K562 (cell line): ENCODE measurements around the gene SMARCB1. TPM values are rescaled to one million over a fixed set of nuclear protein-coding genes. Genes with fewer than 3 reads are reported as not detected.

ENCODE experiments used
- ATAC-seq: fragments of 200-7000 bp; cut with Tn5 transposase; 3 replicates; pipeline ENCODE4 v1.9.1; 2020; ENCODE audit warnings: moderate library complexity
- BruUV-seq: library from RNA; stranded (reverse); fragments of 400-500 nt; replicated peaks from 2 replicates; lab custom pipeline; 2021; lab: Mats Ljungman, UMichigan
- CTCF ChIA-PET: fragments of 300-600 bp; formaldehyde crosslinking; extraction: SDS; loops from one replicate; lab custom pipeline; 2021; ENCODE audit warnings: low intra/inter-chr PET ratio; lab: Yijun Ruan, JAX
- POLR2A ChIA-PET: fragments of 300-600, 350-650 bp; sonication (Branson Sonifier 250); formaldehyde crosslinking; extraction: SDS; loops from one replicate; lab custom pipeline; 2021; ENCODE audit warnings: antibody characterized with exemption, inconsistent platforms; lab: Yijun Ruan, JAX
- DNase-seq, 4 experiments: peaks; one replicate each; pipeline versions ENCODE4 v3.0.0 to v3.0.0-alpha.2; 2011 to 2018; ENCODE audit warnings: low spot score in 3 of 4, mixed read lengths in 3 of 4; ENCODE audit errors: extremely low read depth in 1 of 4
- FAIRE-seq: peaks from 2 replicates; lab custom pipeline; 2011; peaks lifted over from hg19 to GRCh38; lab: Jason Lieb, UNC
- H2AFZ ChIP-seq: 2 replicates; pipeline ENCODE4 v1.6.0; 2011; ENCODE audit warnings: low read depth, low read length, control low read depth, inconsistent platforms
- H3K27ac ChIP-seq: fragments of 200-600 bp; 3 replicates; pipeline ENCODE4 v1.8.0; 2011; ENCODE audit warnings: low read depth, mild to moderate bottlenecking, control low read depth, inconsistent platforms, low read length, moderate library complexity, mixed read lengths; ENCODE audit errors: extremely low read depth
- H3K27me3 ChIP-seq, 2 experiments: fragments of 300-600 bp in 1 of 2; 2 replicates in 1 of 2; 3 replicates in 1 of 2; pipeline versions ENCODE4 v1.6.0 to v1.8.0; 2011; ENCODE audit warnings: inconsistent platforms in 2 of 2, low read length in 2 of 2, mild to moderate bottlenecking in 1 of 2, mixed read lengths in 1 of 2, moderate library complexity in 1 of 2; ENCODE audit not compliant: control insufficient read depth in 2 of 2, insufficient read depth in 2 of 2
- H3K36me3 ChIP-seq: fragments of 300-600 bp; 3 replicates; pipeline ENCODE4 v1.8.0; 2011; ENCODE audit warnings: mild to moderate bottlenecking, low read length, inconsistent platforms; ENCODE audit not compliant: control insufficient read depth, insufficient read depth
- H3K4me1 ChIP-seq, 2 experiments: fragments of 200-600 bp in 1 of 2; replicated peaks in 1 of 2; 2 replicates in 1 of 2; 3 replicates in 1 of 2; pipeline versions ENCODE4 v1.5.1 to v1.8.0; 2011; ENCODE audit warnings: inconsistent platforms in 2 of 2, low read length in 2 of 2, mild to moderate bottlenecking in 1 of 2, mixed read lengths in 1 of 2, moderate library complexity in 1 of 2; ENCODE audit not compliant: control insufficient read depth in 2 of 2, insufficient read depth in 2 of 2
- H3K4me2 ChIP-seq: 2 replicates; pipeline ENCODE4 v1.6.1; 2011; ENCODE audit warnings: low read length, control low read depth, inconsistent platforms, mixed read lengths; ENCODE audit not compliant: insufficient read depth
- H3K4me3 ChIP-seq: fragments of 200-600 bp; sonication (generic), shearing (Covaris generic); 2 replicates; pipeline ENCODE4 v1.5.1; 2016; ENCODE audit warnings: control low read depth, inconsistent platforms
- H3K79me2 ChIP-seq: fragments of 200-600 bp; 3 replicates; pipeline ENCODE4 v1.8.0; 2011; ENCODE audit warnings: low read length, inconsistent platforms; ENCODE audit not compliant: control insufficient read depth, insufficient read depth
- H3K9ac ChIP-seq, 2 experiments: 2 replicates each; pipeline versions ENCODE4 v1.6.0 to v1.6.1; 2011; ENCODE audit warnings: low read depth in 2 of 2, low read length in 2 of 2, control low read depth in 1 of 2, inconsistent platforms in 1 of 2, mild to moderate bottlenecking in 1 of 2, mixed read lengths in 1 of 2; ENCODE audit not compliant: insufficient read depth in 1 of 2
- H3K9me1 ChIP-seq: one replicate; pipeline ENCODE4 v1.6.0; 2011; ENCODE audit warnings: inconsistent platforms, mild to moderate bottlenecking, low read length, moderate library complexity; ENCODE audit not compliant: control insufficient read depth, insufficient read depth
- H3K9me3 ChIP-seq: replicated peaks from 2 replicates; pipeline ENCODE4 v1.5.1; 2011; ENCODE audit warnings: low read depth, low read length, inconsistent platforms; ENCODE audit not compliant: control insufficient read depth, insufficient read depth
- H4K20me1 ChIP-seq: replicated peaks from 2 replicates; pipeline ENCODE4 v1.6.1; 2011; ENCODE audit warnings: low read length, inconsistent platforms, mixed read lengths; ENCODE audit not compliant: control insufficient read depth, insufficient read depth
- BCL6 ChIP-seq: fragments of 250-450 bp; sonication (Bioruptor Pico); IDR thresholded peaks from 2 replicates; pipeline ENCODE4 v1.4.0; 2020
- CBX1 ChIP-seq: sonication (generic); IDR thresholded peaks from 2 replicates; pipeline ENCODE4 v1.6.1; 2016; ENCODE audit warnings: antibody characterized with exemption, low read depth, mild to moderate bottlenecking
- CHD2 ChIP-seq: IDR thresholded peaks from 2 replicates; pipeline ENCODE4 v1.6.1; 2011; ENCODE audit warnings: low read depth, low read length
- E2F4 ChIP-seq: sonication (generic); formaldehyde crosslinking; IDR thresholded peaks from 2 replicates; pipeline ENCODE4 v1.8.0; 2022; ENCODE audit warnings: mild to moderate bottlenecking, low read depth, missing genetic modification reagents
- JUN ChIP-seq, 2 experiments: sonication (generic) in 1 of 2; formaldehyde crosslinking in 1 of 2; IDR thresholded peaks; 2 replicates each; pipeline versions ENCODE4 v1.6.1 to v1.8.0; 2012 to 2022; ENCODE audit warnings: borderline replicate concordance in 2 of 2, mild to moderate bottlenecking in 2 of 2, improper control_type of control experiment in 1 of 2, low read depth in 1 of 2, low read length in 1 of 2, missing genetic modification reagents in 1 of 2
- KAT7 ChIP-seq: sonication (generic); formaldehyde crosslinking; IDR thresholded peaks from 2 replicates; pipeline ENCODE4 v1.8.0; 2022; ENCODE audit warnings: missing genetic modification reagents, mild to moderate bottlenecking, borderline replicate concordance
- NFIX ChIP-seq: fragments of 250-450 bp; sonication (Bioruptor Pico); IDR thresholded peaks from 2 replicates; pipeline ENCODE4 v1.4.0; 2020; ENCODE audit warnings: low read depth, mild to moderate bottlenecking, moderate library complexity
- NR2C1 ChIP-seq, 2 experiments: fragments of 450-650 bp; IDR thresholded peaks; 2 replicates each; pipeline ENCODE4 v1.6.1; 2017; ENCODE audit warnings: mild to moderate bottlenecking in 2 of 2, antibody characterized with exemption in 1 of 2, inconsistent platforms in 1 of 2, missing compliant biosample characterization in 1 of 2, missing genetic modification characterization in 1 of 2
- SP1 ChIP-seq: sonication (generic); formaldehyde crosslinking; IDR thresholded peaks from 2 replicates; pipeline ENCODE4 v1.8.1; 2022; ENCODE audit warnings: mild to moderate bottlenecking, missing genetic modification reagents
- TSC22D4 ChIP-seq: fragments of 450-650 bp; IDR thresholded peaks from 2 replicates; pipeline ENCODE4 v1.6.1; 2016; ENCODE audit warnings: missing genetic modification characterization, missing biosample characterization, control low read depth
- ZC3H4 ChIP-seq: sonication (generic); formaldehyde crosslinking; IDR thresholded peaks from 2 replicates; pipeline ENCODE4 v1.9.0; 2021; ENCODE audit warnings: missing genetic modification reagents, borderline replicate concordance
- ZNF584 ChIP-seq: fragments of 200-800 bp; sonication (Bioruptor generic); IDR thresholded peaks from 2 replicates; pipeline ENCODE4 v1.6.1; 2016; ENCODE audit warnings: low read depth, mild to moderate bottlenecking, missing genetic modification characterization, missing compliant biosample characterization
- ZNF75A ChIP-seq: fragments of 450-650 bp; formaldehyde crosslinking; IDR thresholded peaks from 2 replicates; pipeline ENCODE4 v1.4.0; 2020; ENCODE audit warnings: mild to moderate bottlenecking
- WGBS: fragments of 100-300 bp; shearing (Covaris generic); methylation state at CpG from one replicate; pipeline ENCODE4 v1.1.6; 2016; ENCODE audit warnings: low coverage, mixed read lengths; ENCODE audit not compliant: insufficient coverage; ENCODE audit errors: missing lambda C conversion rate; 5-methylcytosine and 5-hydroxymethylcytosine counted together
- in situ Hi-C: fragments of 300-500 bp; cut with MboI; formaldehyde crosslinking; loops from 4 replicates; pipeline ENCODE4 v1.15.0; 2018; ENCODE audit warnings: inconsistent platforms, mixed read lengths
- intact Hi-C: fragments of 100-400 bp; cut with micrococcal nuclease; formaldehyde crosslinking; loops from 2 replicates; pipeline ENCODE4 v1.14.2; 2022
- polyA plus RNA-seq, 8 experiments: library from polyadenylated mRNA; depleted of rRNA in 4 of 8; stranded (reverse) in 5 of 8; unstranded in 3 of 8; fragments of >200 nt; fragmentation: Nextera tagmentation in 2 of 8; fragmentation: Illumina TruSeq in 1 of 8; extraction: Ambion mirVana in 2 of 8; extraction: Trizol in 1 of 8; gene quantifications; 2 replicates each; pipeline versions ENCODE4 v1.2.1 to v1.2.3, GENCODE V29; 2011 to 2014; ENCODE audit warnings: inconsistent platforms in 1 of 8, missing spikeins in 1 of 8
- total RNA-seq, 7 experiments: library from RNA; depleted of rRNA in 6 of 7; stranded (reverse); fragments of >200 nt in 6 of 7; fragmentation: Illumina TruSeq in 2 of 7; extraction: Trizol in 2 of 7; gene quantifications; 2 replicates each; pipeline versions ENCODE4 v1.2.1 to v1.2.3, GENCODE V29; 2011 to 2021; ENCODE audit warnings: low replicate concordance in 1 of 7
- TF ChIP-seq, protein P1 (sequence below): sonication (generic); formaldehyde crosslinking; IDR thresholded peaks from 2 replicates; pipeline ENCODE4 v1.8.0; 2022; ENCODE audit warnings: missing genetic modification reagents, mild to moderate bottlenecking, borderline replicate concordance
- TF ChIP-seq, protein P2 (sequence below), 2 experiments: IDR thresholded peaks in 1 of 2; conservative IDR thresholded peaks in 1 of 2; 2 replicates each; pipeline ENCODE4 v1.6.1; 2016; ENCODE audit warnings: low read depth in 2 of 2, mild to moderate bottlenecking in 1 of 2, missing compliant biosample characterization in 1 of 2, missing genetic modification characterization in 1 of 2, moderate library complexity in 1 of 2

SMARCB1 gene
- total and polyA plus RNA-seq, 9 of the 15 experiments (the other 6 are each of a cell fraction or from before 2014, with no cell fraction given) = 1.2 to 113 (median 65.4) TPM

GRCh38 chr22:23824476-23825245 is 37.9 kb downstream of the SMARCB1 start:
- no peak for ATAC-seq
- FAIRE-seq = no peak
- BruUV-seq = no TSS peak
- Histone ChIP-seq H3K4me1 (no peaks in the 10 kb centered on the region), H3K4me3 (no peak overlapping the region), H4K20me1 (no peaks in the 10 kb centered on the region), H2AFZ (no peak overlapping the region), H3K9ac (no peak overlapping the region; a peak in 1 of 4 replicates), H3K4me2 (no peak overlapping the region), H3K9me1 (no peaks in the 10 kb centered on the region), H3K27me3 (no peaks in the 10 kb centered on the region), H3K79me2 (no peaks in the 10 kb centered on the region), H3K27ac (no peak overlapping the region), H3K36me3 (peaks cover 75% of the 10 kb centered on the region; the same call in 2 of the 3 replicates), H3K9me3 (no peaks in the 10 kb centered on the region)
- intact Hi-C loops = no loop called here
- DNase-seq = no peak
- in situ Hi-C loops = no loop called here
- CTCF ChIA-PET = no interaction called here
- WGBS = 87% methylated on average over 9 of the region's 13 CpGs
- POLR2A ChIA-PET = interaction anchor here (0.5 kb wide), 1 partner anchor 19 kb away, joined by 5 read pairs; no protein-coding TSS in a partner anchor
- TF ChIP-seq TSC22D4 (no peak), JUN (IDR thresholded peaks at IDR 0.05; ENCODE audit: borderline replicate concordance, low read depth, low read length) (no peak), JUN (CRISPR knock-in tag; IDR thresholded peaks at IDR 0.05; ENCODE audit: borderline replicate concordance) (no peak), ZC3H4 (CRISPR knock-in tag) (no peak), CBX1 (no peak), CHD2 (no peak), ZNF75A (CRISPR knock-in tag) (no peak), BCL6 (CRISPR knock-in tag) (no peak), NFIX (CRISPR knock-in tag) (no peak), NR2C1 (IDR thresholded peaks at IDR 0.05) (no peak), NR2C1 (tag; IDR thresholded peaks at IDR 0.05) (no peak), E2F4 (CRISPR knock-in tag) (no peak), ZNF584 (CRISPR knock-in tag) (no peak), SP1 (CRISPR knock-in tag) (no peak), KAT7 (CRISPR knock-in tag) (no peak)
- TF ChIP-seq, protein P1, sequence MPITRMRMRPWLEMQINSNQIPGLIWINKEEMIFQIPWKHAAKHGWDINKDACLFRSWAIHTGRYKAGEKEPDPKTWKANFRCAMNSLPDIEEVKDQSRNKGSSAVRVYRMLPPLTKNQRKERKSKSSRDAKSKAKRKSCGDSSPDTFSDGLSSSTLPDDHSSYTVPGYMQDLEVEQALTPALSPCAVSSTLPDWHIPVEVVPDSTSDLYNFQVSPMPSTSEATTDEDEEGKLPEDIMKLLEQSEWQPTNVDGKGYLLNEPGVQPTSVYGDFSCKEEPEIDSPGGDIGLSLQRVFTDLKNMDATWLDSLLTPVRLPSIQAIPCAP = no peak
- TF ChIP-seq, protein P2, sequence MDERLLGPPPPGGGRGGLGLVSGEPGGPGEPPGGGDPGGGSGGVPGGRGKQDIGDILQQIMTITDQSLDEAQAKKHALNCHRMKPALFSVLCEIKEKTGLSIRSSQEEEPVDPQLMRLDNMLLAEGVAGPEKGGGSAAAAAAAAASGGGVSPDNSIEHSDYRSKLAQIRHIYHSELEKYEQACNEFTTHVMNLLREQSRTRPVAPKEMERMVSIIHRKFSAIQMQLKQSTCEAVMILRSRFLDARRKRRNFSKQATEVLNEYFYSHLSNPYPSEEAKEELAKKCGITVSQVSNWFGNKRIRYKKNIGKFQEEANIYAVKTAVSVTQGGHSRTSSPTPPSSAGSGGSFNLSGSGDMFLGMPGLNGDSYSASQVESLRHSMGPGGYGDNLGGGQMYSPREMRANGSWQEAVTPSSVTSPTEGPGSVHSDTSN (CRISPR knock-in tag; IDR thresholded peaks at IDR 0.05; ENCODE audit: low read depth) = no peak
- TF ChIP-seq, protein P2 (tag; conservative IDR thresholded peaks at IDR 0.05; ENCODE audit: low read depth) = no peak
